ENCODE measurements around the gene CABP1. TPM values are rescaled to one million over a fixed set of nuclear protein-coding genes. Genes with fewer than 3 reads are reported as not detected.

Gene CABP1
- total RNA-seq, 1 donor from 2014 or later: 2.3 TPM

DNA sequence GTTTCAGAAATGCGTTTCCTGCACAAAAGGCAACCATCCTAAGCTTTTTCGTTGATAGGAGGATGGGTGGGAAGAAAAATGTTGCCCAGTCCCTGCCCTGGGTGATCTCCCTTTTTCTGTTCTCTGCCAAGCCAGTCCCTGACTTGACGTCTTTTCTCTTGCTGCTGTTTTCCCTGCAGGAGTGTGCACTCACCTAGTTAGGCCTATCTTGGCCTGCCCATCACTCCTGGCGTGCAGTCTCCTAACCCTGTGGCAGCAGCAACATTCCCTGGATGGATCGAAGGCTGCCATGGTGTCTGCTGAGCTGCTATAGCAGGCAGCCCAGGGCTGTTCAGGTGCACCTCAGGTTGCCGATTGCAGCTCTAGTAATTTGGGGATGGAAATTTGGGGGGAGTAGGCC, 71.0 kb downstream of the CABP1 start:
- ATAC-seq: no peak
- intact Hi-C loops (cut with DNase I): no loop called here

DNA sequence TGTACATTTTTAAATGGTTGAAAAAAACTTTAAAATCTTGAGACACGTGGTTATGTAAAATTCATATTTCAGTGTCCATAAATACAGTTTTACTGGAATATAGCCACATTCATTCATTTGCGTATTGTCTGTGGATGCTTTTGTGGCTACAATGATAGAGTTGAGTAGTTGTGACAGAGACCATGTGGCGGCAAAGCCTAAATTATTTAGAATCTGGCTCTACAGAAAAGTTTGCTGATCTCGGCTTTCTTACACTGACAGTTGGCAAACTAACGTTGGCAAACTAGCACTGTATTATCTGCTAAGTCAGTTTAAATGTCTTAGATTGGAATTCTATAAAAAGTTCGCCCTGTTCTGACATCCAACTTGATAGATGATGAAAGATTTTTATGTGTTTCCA, 72.2 kb downstream of the CABP1 start:
- DNase-seq (ENCODE audit: low spot score): no peak
- no peak for ATAC-seq
- intact Hi-C loops (cut with DNase I): no loop called here

More for the DNA sequence above, 71.0 kb downstream of the CABP1 start:
- no peak for DNase-seq (ENCODE audit: low spot score)

DNA sequence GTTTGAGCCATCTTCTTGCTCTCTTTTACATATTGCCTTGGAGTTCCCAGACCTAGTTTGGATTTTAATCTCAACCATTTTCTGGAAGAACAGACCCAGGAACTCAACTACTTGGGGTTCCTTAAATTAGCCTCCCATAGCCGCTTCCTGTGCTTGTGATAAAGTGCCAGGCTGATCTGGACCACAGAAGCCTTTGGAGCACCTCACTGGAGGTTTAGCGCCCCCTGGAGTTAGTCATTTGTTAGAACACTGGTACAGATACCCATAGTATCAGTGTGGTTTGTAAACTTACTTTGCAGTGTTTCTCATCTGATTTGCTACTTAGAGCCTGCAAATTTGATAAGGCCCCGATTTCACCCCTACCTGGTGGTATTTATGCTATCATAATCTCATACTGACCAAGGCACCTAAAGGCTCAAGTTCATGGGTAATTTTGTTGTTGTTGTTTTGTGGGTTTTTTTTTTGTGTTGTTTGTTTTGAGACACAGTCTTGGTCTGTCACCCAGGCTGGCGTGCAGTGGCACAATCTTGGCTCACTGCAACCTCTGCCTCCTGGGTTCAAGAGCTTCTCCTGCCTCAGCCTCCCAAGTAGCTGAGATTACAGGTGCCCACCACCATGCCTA, 73.5 kb downstream of the CABP1 start:
- peak; percentile 75 for DNase-seq (ENCODE audit: low spot score)
- ATAC-seq: peak; percentile 81
- intact Hi-C loops (cut with DNase I): no loop called here

Other genes starting within 250 kb of the CABP1 start
- 165 TPM for gene COX6A1, start 202.5 kb upstream of the CABP1 start, total RNA-seq
- gene TRIAP1, start 194.2 kb upstream of the CABP1 start, total RNA-seq: 12.9 TPM
- gene GATC, start 194.2 kb upstream of the CABP1 start, total RNA-seq: 26.6 TPM
- 99.2 TPM for gene SRSF9, start 170.9 kb upstream of the CABP1 start, total RNA-seq
- 431 TPM for gene DYNLL1, start 144.5 kb upstream of the CABP1 start, total RNA-seq
- 26.4 TPM for gene COQ5, start 111.5 kb upstream of the CABP1 start, total RNA-seq
- gene RNF10, start 106.3 kb upstream of the CABP1 start, total RNA-seq: 331 TPM
- gene POP5, start 59.2 kb upstream of the CABP1 start, total RNA-seq: 19.9 TPM
- 86.9 TPM for gene MLEC, start 46.5 kb downstream of the CABP1 start, total RNA-seq
- 22.9 TPM for gene UNC119B, start 69.8 kb downstream of the CABP1 start, total RNA-seq
- gene ACADS, start 85.2 kb downstream of the CABP1 start, total RNA-seq: 14.2 TPM

Measured in sciatic nerve (tissue), 2 donors.